HG03460 (cell line): Measurements from ENCODE around the gene CAPN13.

Source experiments
- ATAC-seq: cut with Tn5 transposase; IDR thresholded peaks from one replicate; pipeline ENCODE4 v1.9.1; 2021; ENCODE audit not compliant: unreplicated experiment

The CAPN13 gene

DNA sequence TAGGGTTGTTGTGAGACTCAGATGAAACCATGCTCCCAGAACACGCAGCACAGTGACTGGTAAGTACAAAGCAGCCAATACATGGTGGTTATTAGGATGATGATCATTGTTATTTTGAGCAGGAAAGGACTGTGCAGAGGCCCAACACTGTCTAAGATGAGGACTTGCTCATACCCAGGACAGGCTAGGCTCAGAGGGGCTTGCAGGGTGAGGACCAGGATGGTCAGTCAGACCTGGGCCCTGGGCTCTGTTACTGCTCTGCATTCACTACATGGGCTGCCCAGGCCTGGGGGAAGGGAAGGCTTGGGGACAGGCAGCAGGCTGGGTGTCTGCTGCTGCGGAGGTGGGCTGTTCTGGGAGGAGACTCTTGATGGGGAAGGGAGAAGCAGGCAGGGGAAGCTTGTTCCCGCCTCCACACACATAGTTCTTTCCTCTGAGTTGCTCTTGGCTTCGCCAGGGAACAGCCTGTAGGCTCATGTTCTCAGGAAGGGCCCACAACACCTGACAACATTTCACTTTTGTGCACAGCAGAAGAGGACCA lies 17.5 kb downstream of the CAPN13 start:
- ATAC-seq, result no peak

GRCh38 chr2:30786923-30787685 lies 20.1 kb downstream of the CAPN13 start:
- no peak for ATAC-seq

DNA sequence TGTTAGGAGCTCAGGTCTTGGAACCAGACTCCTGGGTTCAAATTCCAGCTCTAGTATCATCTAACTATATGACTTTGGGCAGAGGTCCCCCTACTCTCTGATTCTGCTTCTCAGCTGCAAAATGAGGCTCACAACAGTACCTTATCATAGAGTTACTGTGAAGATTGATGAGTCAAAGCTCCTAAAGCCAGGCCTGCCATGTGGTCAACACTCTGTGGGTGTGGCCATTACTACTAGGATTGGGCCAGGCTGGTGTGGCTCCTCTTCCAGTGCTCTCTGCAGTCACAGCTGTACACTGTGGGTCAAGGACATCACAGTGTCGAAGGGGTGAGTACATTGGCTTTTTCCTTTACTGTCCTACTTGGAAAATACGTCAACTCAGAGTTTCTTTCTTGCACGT lies 22.6 kb downstream of the CAPN13 start:
- no peak for ATAC-seq

DNA sequence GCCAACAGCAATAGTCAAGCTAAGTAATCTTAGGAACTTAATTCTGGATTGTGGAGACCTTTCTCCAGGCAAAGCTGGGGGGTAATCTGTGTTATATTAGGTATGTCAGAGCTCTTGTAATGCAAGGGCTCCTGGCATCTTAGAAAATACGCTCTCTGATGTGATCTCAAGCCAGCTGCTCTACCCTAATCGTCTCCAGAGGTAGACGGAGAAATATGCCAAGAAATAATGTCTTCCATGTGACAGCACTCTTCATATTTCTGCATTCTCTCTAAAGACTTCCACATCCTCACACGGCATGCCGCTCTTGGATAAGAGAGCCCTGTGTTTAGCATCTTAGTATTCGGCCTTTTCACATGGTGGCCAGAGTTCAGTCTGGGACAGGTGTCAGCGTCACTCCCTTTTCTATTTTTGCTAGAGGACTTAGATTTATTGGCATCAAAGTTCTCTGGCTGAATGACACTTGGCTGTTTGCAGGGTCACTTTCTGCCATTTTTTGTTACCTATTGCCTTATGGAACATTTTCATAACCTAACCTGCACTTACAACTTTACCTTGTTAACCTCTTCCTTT lies 25.2 kb downstream of the CAPN13 start:
- ATAC-seq, result no peak

DNA sequence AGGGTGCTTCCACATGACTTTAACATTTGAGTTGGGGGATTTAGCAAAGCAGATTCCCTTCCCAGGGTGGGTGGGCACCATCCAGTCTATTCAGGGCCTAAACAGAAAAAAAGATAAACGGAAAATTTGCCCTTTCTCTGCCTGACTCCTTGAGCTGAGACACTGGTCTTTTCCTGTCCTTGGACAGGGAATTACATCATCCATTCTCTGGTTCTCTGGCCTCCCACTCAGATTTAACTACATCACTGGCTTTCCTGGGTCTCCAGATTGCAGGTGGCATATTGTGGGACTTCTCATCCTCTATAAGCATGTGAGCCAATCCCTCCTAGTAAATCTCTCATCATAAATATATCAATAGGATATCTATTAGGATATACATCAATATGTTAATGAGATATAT lies 25.8 kb downstream of the CAPN13 start:
- ATAC-seq, result no peak

DNA sequence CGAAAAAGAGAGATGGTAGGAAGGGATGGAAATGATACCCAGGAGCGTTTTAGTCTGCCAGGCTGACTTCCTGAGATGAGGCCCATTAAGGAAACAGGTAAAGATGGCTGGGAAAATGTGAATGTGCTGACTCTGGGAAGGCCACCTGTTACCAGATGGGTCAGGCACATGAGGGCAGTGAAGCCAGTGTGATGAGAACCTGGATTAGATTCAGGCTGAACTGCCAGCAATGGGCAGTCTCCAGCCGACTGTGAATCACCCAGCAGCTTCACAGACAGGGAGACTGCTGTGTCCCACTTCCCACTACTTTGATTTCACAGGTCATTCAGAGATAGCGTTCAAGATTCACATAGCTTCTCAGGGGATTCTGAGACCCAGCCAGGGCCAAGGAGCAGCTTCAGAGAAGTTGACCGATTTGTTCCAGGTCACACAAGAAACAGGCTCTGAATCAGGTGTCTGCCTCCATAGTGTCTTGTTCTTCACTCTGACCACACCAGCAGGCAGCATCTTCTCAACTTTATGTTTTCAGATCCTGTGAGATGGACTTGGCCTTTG lies 26.4 kb downstream of the CAPN13 start:
- ATAC-seq, result no peak

- ATAC-seq, result no peak
Observed at GRCh38 chr2:30778611-30779010, 28.6 kb downstream of the CAPN13 start.

DNA sequence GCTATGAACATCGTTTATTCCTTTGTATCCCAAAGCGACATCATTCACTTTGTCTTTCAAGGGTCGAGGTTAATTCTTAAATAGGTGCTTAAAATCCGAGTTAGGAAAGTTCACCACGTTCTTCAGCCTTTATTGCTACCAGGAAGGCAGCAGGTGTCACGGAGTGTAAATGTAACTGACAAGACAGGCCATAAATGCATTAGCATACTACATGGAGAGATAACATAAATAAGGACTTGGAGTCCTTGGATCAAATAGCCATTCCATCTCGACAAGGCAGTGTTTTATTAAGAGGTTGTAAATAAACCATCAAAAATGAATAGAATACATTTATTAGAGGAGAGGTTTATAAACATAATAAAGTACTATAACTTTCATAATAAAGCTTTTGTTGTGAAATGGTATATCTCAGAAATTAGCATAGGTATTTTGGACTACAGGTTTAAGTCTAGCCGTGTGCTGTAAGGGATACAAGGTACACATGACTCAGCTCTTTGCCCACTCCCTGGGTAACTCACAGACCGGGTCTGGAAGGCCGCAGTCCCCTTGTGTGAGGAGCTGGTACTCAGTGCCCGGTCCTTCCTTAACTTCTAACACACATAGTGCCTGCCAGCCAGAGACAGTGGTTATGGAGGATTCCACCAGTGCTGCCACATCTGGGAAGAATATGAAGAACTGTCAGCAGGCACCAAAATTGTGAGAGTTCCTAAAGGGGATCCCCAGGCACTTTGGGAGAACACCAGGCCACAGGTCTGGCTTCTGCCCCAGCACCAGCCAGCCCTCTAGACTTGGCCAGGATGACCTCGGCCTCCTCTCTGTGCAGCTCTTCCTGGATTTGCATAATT lies 29.4 kb downstream of the CAPN13 start:
- ATAC-seq, result no peak

GRCh38 chr2:30776831-30777635 lies 30.2 kb downstream of the CAPN13 start:
- ATAC-seq, result no peak

GRCh38 chr2:30775833-30776232 lies 31.4 kb downstream of the CAPN13 start:
- no peak for ATAC-seq

GRCh38 chr2:30772021-30772705 lies 35.1 kb downstream of the CAPN13 start:
- no peak for ATAC-seq

- no peak for ATAC-seq
Observed at GRCh38 chr2:30770816-30771576, 36.2 kb downstream of the CAPN13 start.

DNA sequence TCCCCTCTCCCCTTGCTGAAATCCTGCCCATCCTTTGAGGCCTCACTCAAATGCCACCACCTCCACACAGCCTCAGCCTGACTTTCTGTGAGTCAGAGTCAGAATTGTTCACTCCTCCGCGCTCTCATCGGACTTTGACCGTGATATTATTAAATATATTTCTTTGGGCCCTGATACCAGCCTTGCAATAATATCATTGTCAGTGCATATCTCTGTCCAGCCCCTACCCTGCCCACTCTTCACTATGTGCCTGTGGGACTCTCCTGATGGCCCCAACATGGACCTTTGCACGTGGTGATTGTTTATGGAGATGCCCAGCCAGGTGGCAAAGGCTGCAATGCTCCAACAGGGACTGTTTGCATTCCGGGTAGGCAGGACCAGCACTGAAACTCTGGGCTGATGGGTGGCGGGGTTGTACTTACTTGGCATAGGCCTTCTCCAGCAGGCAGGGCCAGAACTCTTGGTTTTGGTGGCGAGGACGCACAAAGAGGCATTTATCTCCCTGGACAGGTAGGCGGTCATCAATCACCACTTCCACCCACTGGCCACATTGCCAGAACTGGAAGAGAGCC lies 37.3 kb downstream of the CAPN13 start:
- ATAC-seq, result no peak

GRCh38 chr2:30769481-30769780 lies 37.8 kb downstream of the CAPN13 start:
- ATAC-seq, result no peak

DNA sequence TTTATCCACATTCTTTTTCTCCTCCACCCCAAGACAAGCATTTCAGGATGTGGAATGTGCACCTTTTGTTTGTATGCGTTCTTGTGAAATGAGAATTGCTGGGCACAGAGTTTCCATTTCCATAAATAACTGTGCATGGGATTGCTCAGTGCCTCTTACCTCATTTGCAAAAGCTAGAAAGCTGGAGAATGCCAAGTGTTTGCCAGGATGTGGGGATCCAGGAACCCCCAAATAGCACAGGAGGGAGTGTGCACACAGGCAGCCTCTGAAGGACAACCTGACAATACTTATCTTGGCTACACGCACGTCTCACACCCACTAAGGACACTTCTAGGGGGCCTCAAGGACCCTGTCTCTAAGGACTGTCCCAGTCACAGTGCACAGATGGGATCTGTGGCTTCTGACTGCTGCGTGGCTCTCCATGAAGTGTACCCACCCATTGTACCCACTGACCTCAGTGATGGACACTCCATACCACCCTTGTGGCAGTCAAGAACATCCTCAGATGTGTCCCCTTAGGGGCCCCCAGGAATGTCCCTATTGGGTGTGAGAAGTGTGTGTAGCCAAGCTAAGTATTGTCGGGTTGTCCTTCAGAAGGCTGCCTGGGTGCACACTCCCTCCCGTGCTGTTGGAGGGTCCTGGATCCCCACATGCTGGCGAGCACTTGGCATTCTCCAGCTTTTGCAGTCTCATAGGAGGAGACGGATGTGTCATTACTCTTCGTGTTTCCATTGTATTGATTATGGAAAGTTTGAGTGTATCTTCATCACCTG lies 38.4 kb downstream of the CAPN13 start:
- ATAC-seq, result no peak

DNA sequence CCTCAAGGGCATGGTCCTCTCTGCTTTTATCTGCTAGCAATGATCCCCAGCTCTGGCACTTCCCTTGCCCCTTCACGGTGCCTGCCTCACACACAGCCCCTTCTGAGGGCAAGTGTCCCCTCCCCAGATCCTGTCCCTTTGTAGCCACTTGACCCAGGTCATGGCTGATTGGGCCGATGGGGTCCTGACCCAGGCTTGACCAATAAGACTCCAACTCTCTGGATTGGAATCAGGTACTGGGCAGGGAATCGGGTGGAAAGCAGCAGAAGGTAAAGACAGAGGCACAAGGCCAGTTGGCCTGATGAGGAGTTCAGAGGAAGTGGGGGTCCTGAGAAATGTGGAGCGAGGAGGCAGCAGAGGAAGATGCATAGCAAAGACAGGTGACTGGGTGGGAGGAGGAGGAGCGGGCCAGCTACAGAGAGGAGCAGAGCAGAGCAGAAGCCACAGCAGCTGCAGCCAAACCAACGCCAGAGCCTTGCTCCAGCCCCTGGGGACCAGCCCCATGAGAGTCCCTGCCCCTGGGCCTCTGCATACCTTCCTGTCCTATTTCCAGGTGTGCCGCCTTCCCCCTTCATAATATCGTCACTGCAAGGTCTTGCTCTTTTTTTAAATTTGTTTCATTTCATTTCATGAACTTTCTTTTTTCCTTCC lies 39.1 kb downstream of the CAPN13 start:
- no peak for ATAC-seq

- ATAC-seq, result no peak
Observed at GRCh38 chr2:30766666-30767065, 40.6 kb downstream of the CAPN13 start.
